B cell (primary cell): ENCODE data around the gene EPHA10.

Source experiments
- EZH2 ChIP-seq: IDR thresholded peaks from 2 replicates; pipeline ENCODE4 v1.6.1; 2012; ENCODE audit warnings: borderline replicate concordance, low read depth, mild to moderate bottlenecking, moderate library complexity, low read length; ENCODE audit not compliant: insufficient read depth, poor library complexity, severe bottlenecking
- TF ChIP-seq, protein P1 (sequence below): fragments of 200-600 bp; IDR thresholded peaks from one replicate; pipeline ENCODE4 v1.8.0; 2022; ENCODE audit warnings: antibody characterized with exemption, mild to moderate bottlenecking

- TF ChIP-seq, protein P1, sequence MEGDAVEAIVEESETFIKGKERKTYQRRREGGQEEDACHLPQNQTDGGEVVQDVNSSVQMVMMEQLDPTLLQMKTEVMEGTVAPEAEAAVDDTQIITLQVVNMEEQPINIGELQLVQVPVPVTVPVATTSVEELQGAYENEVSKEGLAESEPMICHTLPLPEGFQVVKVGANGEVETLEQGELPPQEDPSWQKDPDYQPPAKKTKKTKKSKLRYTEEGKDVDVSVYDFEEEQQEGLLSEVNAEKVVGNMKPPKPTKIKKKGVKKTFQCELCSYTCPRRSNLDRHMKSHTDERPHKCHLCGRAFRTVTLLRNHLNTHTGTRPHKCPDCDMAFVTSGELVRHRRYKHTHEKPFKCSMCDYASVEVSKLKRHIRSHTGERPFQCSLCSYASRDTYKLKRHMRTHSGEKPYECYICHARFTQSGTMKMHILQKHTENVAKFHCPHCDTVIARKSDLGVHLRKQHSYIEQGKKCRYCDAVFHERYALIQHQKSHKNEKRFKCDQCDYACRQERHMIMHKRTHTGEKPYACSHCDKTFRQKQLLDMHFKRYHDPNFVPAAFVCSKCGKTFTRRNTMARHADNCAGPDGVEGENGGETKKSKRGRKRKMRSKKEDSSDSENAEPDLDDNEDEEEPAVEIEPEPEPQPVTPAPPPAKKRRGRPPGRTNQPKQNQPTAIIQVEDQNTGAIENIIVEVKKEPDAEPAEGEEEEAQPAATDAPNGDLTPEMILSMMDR: no peak
- TF ChIP-seq EZH2: no peak
These were observed 18.1 kb downstream of the EPHA10 start for GRCh38 chr1:37746806-37747205.
